Brain pericyte (primary cell): ENCODE results near the gene TMEM63C.
"Not testable (repeated sequence)": the region's sequence is repeated elsewhere in the genome, so short reads cannot be mapped to it uniquely, and the experiment has no call there.

Source experiments
- DNase-seq: peaks from one replicate; pipeline ENCODE4 v3.0.0-alpha.2; 2012; ENCODE audit warnings: low read depth, low spot score

TMEM63C gene

GRCh38 chr14:77154421-77154820 lies 27.2 kb upstream of the TMEM63C start:
- DNase-seq: no peak

- DNase-seq: no peak
These were observed 26.5 kb upstream of the TMEM63C start for GRCh38 chr14:77155083-77155482.

GRCh38 chr14:77157740-77158139 lies 23.9 kb upstream of the TMEM63C start:
- no peak for DNase-seq

GRCh38 chr14:77158175-77158881 lies 23.3 kb upstream of the TMEM63C start:
- DNase-seq: no peak

- no peak for DNase-seq
These were observed 22.7 kb upstream of the TMEM63C start for GRCh38 chr14:77158882-77159255.

GRCh38 chr14:77161011-77161410 lies 20.6 kb upstream of the TMEM63C start:
- no peak for DNase-seq

- DNase-seq: no peak
These were observed 11.6 kb upstream of the TMEM63C start for GRCh38 chr14:77170045-77170444.

- no peak for DNase-seq
These were observed 8.7 kb upstream of the TMEM63C start for GRCh38 chr14:77172916-77173315.

- DNase-seq: not testable (repeated sequence)
These were observed 7.5 kb upstream of the TMEM63C start for GRCh38 chr14:77173911-77174617.

GRCh38 chr14:77175843-77176242 lies 5.8 kb upstream of the TMEM63C start:
- DNase-seq: no peak

GRCh38 chr14:77177702-77178101 lies 3.9 kb upstream of the TMEM63C start:
- no peak for DNase-seq

GRCh38 chr14:77178656-77179055 lies 2.9 kb upstream of the TMEM63C start:
- no peak for DNase-seq

- DNase-seq: no peak
These were observed 634 bp upstream of the TMEM63C start for GRCh38 chr14:77180726-77181602.

GRCh38 chr14:77183896-77184295 lies 2.3 kb downstream of the TMEM63C start:
- DNase-seq: no peak

- no peak for DNase-seq
These were observed 2.9 kb downstream of the TMEM63C start for GRCh38 chr14:77184396-77185092.

GRCh38 chr14:77185093-77185465 lies 3.5 kb downstream of the TMEM63C start:
- no peak for DNase-seq

- no peak for DNase-seq
These were observed 5.5 kb downstream of the TMEM63C start for GRCh38 chr14:77186911-77187648.

- DNase-seq: no peak
These were observed 6.0 kb downstream of the TMEM63C start for GRCh38 chr14:77187649-77188012.

GRCh38 chr14:77189479-77189878 lies 7.9 kb downstream of the TMEM63C start:
- no peak for DNase-seq

GRCh38 chr14:77190977-77191376 lies 9.4 kb downstream of the TMEM63C start:
- DNase-seq: no peak

GRCh38 chr14:77194706-77195105 lies 13.1 kb downstream of the TMEM63C start:
- DNase-seq: no peak
